OCI-LY3 (cell line): ENCODE data around the gene TYMP.

Experiments used
- H2AFZ ChIP-seq: fragments of 200-600, 300-600 bp; shearing (Covaris generic); 2 replicates; pipeline ENCODE4 v1.6.0; 2014; ENCODE audit warnings: antibody characterized with exemption, low read depth, low read length
- H3K27ac ChIP-seq: fragments of 200-600, 300-600 bp; sonication (generic); 2 replicates; pipeline ENCODE4 v1.5.1; 2014; ENCODE audit warnings: mild to moderate bottlenecking, low read length, moderate library complexity, mixed read lengths
- H3K27me3 ChIP-seq: fragments of 200-600, 300-600 bp; sonication (generic); 2 replicates; pipeline ENCODE4 v1.6.1; 2014; ENCODE audit warnings: low read depth, low read length, mixed read lengths
- H3K36me3 ChIP-seq: fragments of 200-600, 300-600 bp; sonication (generic); replicated peaks from 2 replicates; pipeline ENCODE3; 2014; ENCODE audit warnings: low read depth, low read length, mixed read lengths
- H3K4me1 ChIP-seq: fragments of 300-600, 200-600 bp; sonication (generic); 2 replicates; pipeline ENCODE4 v1.6.1; 2014; ENCODE audit warnings: low read length, mixed read lengths
- H3K4me2 ChIP-seq: fragments of 200-600, 300-600 bp; sonication (generic); 2 replicates; pipeline ENCODE4 v1.6.1; 2014; ENCODE audit warnings: low read length, mixed read lengths
- H3K4me3 ChIP-seq: fragments of 300-600, 200-600 bp; sonication (generic); 2 replicates; pipeline ENCODE4 v1.5.1; 2014; ENCODE audit warnings: antibody characterized with exemption, mild to moderate bottlenecking, low read length, moderate library complexity
- H3K79me2 ChIP-seq: fragments of 300-600, 200-600 bp; shearing (Covaris generic); 2 replicates; pipeline ENCODE4 v1.6.1; 2014; ENCODE audit warnings: mild to moderate bottlenecking, low read length, mixed read lengths
- H3K9ac ChIP-seq: fragments of 300-600, 200-600 bp; shearing (Covaris generic); 2 replicates; pipeline ENCODE4 v1.6.0; 2014; ENCODE audit warnings: mild to moderate bottlenecking, low read length, moderate library complexity
- H3K9me3 ChIP-seq: fragments of 200-600, 300-600 bp; shearing (Covaris generic); 2 replicates; pipeline ENCODE4 v1.6.1; 2014; ENCODE audit warnings: low read length, mixed read lengths; ENCODE audit not compliant: insufficient read depth
- H4K20me1 ChIP-seq: fragments of 200-600, 300-600 bp; sonication (generic); 2 replicates; pipeline ENCODE4 v1.6.1; 2016; ENCODE audit warnings: low read length, mixed read lengths; ENCODE audit not compliant: insufficient read depth
- CTCF ChIP-seq: fragments of 200-600, 300-600 bp; sonication (generic); IDR thresholded peaks from 2 replicates; pipeline ENCODE4 v1.5.1; 2014; ENCODE audit warnings: antibody characterized with exemption, low read length, low read depth
- EZH2phosphoT487 ChIP-seq: fragments of 200-600 bp; shearing (Covaris generic); IDR thresholded peaks from 2 replicates; pipeline ENCODE4 v1.6.1; 2018; ENCODE audit warnings: antibody characterized with exemption, mixed run types, low read depth

The TYMP gene

GRCh38 chr22:50482107-50483074 is 47.4 kb downstream of the TYMP start:
- Histone ChIP-seq H3K27ac (no peak overlapping the region), H3K4me3 (no peak overlapping the region), H2AFZ (no peak overlapping the region), H4K20me1 (no peaks in the 10 kb centered on the region), H3K79me2 (no peaks in the 10 kb centered on the region), H3K4me1 (peaks cover 6% of the 10 kb centered on the region; the same call in 1 of the 2 replicates), H3K9ac (no peak overlapping the region), H3K9me3 (no peaks in the 10 kb centered on the region), H3K36me3 (no peaks in the 10 kb centered on the region), H3K4me2 (no peak overlapping the region), H3K27me3 (no peaks in the 10 kb centered on the region)
- TF ChIP-seq EZH2phosphoT487 (no peak), CTCF (no peak)

- Histone ChIP-seq H3K27ac (no peak within 1 kb of the TSS), H3K4me3 (no peak within 1 kb of the TSS)
These were observed 48.2 kb downstream of the TYMP start, which contains the start of gene ADM2 for GRCh38 chr22:50481440-50482106. TSS of gene ADM2 (plus strand) at chr22:50481543. CDS start at chr22:50481848, 305 bp downstream.

GRCh38 chr22:50481045-50481439 is 48.8 kb downstream of the TYMP start:
- Histone ChIP-seq H4K20me1 (no peaks in the 10 kb centered on the region), H3K27me3 (no peaks in the 10 kb centered on the region), H3K4me1 (no peaks in the 10 kb centered on the region), H3K4me3 (no peak overlapping the region), H3K27ac (no peak overlapping the region), H2AFZ (no peak overlapping the region), H3K36me3 (no peaks in the 10 kb centered on the region), H3K79me2 (no peaks in the 10 kb centered on the region), H3K4me2 (no peak overlapping the region), H3K9me3 (no peaks in the 10 kb centered on the region), H3K9ac (no peak overlapping the region)
- TF ChIP-seq EZH2phosphoT487 (no peak), CTCF (no peak)

More at GRCh38 chr22:50481440-50482106, 48.2 kb downstream of the TYMP start, which contains the start of gene ADM2:
- no peak for TF ChIP-seq EZH2phosphoT487
- no peak for TF ChIP-seq CTCF
- Histone ChIP-seq H3K4me2 (no peak within 1 kb of the TSS), H3K9ac (no peak within 1 kb of the TSS), H3K4me1 (no peaks in the 10 kb centered on the region), H2AFZ (no peak within 1 kb of the TSS), H3K79me2 (no peaks in the 10 kb centered on the region), H4K20me1 (no peaks in the 10 kb centered on the region), H3K36me3 (no peaks in the 10 kb centered on the region), H3K9me3 (no peaks in the 10 kb centered on the region), H3K27me3 (no peaks in the 10 kb centered on the region)

- Histone ChIP-seq H3K36me3 (no peaks in the 10 kb centered on the region), H4K20me1 (no peaks in the 10 kb centered on the region), H3K9ac (no peak overlapping the region), H3K79me2 (no peaks in the 10 kb centered on the region), H3K4me3 (no peak overlapping the region), H3K27ac (no peak overlapping the region), H2AFZ (no peak overlapping the region), H3K27me3 (no peaks in the 10 kb centered on the region), H3K4me1 (peaks cover 3% of the 10 kb centered on the region; the same call in 1 of the 2 replicates), H3K4me2 (no peak overlapping the region), H3K9me3 (no peaks in the 10 kb centered on the region)
- no peak for TF ChIP-seq EZH2phosphoT487
- no peak for TF ChIP-seq CTCF
These were observed 50.1 kb downstream of the TYMP start for GRCh38 chr22:50479721-50480120.
